ENCODE data around the gene GJA9. TPM values are rescaled to one million over a fixed set of nuclear protein-coding genes. Genes with fewer than 3 reads are reported as not detected.

The GJA9 gene
- total RNA-seq, 1 experiment from 2014 or later, result not detected

DNA sequence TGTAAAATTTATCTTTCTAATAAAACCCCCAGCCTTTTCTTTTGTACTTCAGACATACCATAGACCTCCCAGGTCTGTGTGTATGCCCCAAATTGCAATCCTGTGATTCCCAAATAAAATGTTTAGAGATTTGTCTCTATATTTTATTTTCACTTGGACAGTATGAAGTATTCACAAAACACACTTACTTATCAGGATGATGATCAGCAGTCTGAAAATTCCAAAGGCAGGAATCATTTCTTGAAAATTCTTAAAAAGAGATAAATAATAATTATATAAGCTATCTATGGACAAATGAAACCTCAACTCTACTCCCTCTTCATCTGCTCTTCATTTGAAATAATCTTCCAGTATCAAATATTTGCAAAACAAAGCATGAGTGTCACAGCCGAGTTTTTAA lies 11.6 kb upstream of the GJA9 start:
- ChIA-PET CTCF (no interaction called here), POLR2A (interaction anchor here (0.6 to 1.2 kb wide), 3 partner anchors 18 to 42 kb away, joined by 3 to 5 read pairs (median 4); partner anchors contain the start of gene RRAGC)
- Mint-ChIP-seq H3K9me3 (ENCODE audit: unreplicated experiment) (no peaks in the 10 kb centered on the region), H3K4me3 (ENCODE audit: unreplicated experiment) (no peak overlapping the region), H3K27ac (ENCODE audit: low read depth, unreplicated experiment) (no peak overlapping the region), H3K36me3 (ENCODE audit: insufficient read depth, unreplicated experiment) (no peaks in the 10 kb centered on the region), H3K4me1 (ENCODE audit: insufficient read depth, unreplicated experiment) (no peaks in the 10 kb centered on the region), H3K27me3 (ENCODE audit: insufficient read depth, unreplicated experiment) (no peaks in the 10 kb centered on the region)
- DNase-seq (ENCODE audit: unreplicated experiment), result no peak
- BruUV-seq (replicated peaks), result no TSS peak
- TF ChIP-seq, protein P1, sequence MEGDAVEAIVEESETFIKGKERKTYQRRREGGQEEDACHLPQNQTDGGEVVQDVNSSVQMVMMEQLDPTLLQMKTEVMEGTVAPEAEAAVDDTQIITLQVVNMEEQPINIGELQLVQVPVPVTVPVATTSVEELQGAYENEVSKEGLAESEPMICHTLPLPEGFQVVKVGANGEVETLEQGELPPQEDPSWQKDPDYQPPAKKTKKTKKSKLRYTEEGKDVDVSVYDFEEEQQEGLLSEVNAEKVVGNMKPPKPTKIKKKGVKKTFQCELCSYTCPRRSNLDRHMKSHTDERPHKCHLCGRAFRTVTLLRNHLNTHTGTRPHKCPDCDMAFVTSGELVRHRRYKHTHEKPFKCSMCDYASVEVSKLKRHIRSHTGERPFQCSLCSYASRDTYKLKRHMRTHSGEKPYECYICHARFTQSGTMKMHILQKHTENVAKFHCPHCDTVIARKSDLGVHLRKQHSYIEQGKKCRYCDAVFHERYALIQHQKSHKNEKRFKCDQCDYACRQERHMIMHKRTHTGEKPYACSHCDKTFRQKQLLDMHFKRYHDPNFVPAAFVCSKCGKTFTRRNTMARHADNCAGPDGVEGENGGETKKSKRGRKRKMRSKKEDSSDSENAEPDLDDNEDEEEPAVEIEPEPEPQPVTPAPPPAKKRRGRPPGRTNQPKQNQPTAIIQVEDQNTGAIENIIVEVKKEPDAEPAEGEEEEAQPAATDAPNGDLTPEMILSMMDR (IDR thresholded peaks at IDR 0.05; ENCODE audit: unreplicated experiment), result no peak
- intact Hi-C loops (cut with micrococcal nuclease), result no loop called here

DNA sequence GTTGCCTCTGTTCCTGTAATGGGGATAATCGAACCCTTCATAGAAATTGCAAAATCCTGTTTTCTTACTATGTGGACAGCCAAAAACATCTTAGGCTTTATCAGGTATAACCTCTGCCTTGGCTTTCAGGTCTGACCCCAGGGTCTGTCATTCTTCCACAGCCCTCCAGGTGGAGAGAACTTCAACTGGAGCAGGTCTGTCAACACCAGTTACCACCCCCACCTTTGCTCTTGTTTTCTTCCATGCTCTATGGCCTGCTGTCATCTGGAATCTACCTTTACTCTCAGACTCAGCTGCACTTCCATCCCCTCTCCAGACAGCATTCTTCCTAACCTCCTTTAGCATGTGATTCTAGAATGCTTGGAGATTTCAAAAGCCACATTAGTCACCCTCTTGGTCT lies 10.4 kb upstream of the GJA9 start:
- no peak overlapping the region for H3K4me3 Mint-ChIP-seq (ENCODE audit: unreplicated experiment)
- TF ChIP-seq, protein P1 (IDR thresholded peaks at IDR 0.05; ENCODE audit: unreplicated experiment), result no peak
- no peaks in the 10 kb centered on the region for H3K27me3 Mint-ChIP-seq (ENCODE audit: insufficient read depth, unreplicated experiment)
- H3K27ac Mint-ChIP-seq (ENCODE audit: low read depth, unreplicated experiment), result no peak overlapping the region
- no TSS peak for BruUV-seq (replicated peaks)
- H3K9me3 Mint-ChIP-seq (ENCODE audit: unreplicated experiment), result no peaks in the 10 kb centered on the region
- intact Hi-C loops (cut with micrococcal nuclease), result no loop called here
- H3K36me3 Mint-ChIP-seq (ENCODE audit: insufficient read depth, unreplicated experiment), result no peaks in the 10 kb centered on the region
- no peaks in the 10 kb centered on the region for H3K4me1 Mint-ChIP-seq (ENCODE audit: insufficient read depth, unreplicated experiment)
- ChIA-PET POLR2A (no interaction called here), CTCF (no interaction called here)
- peak; percentile 2 for DNase-seq (ENCODE audit: unreplicated experiment)

- no peaks in the 10 kb centered on the region for H3K4me1 Mint-ChIP-seq (ENCODE audit: insufficient read depth, unreplicated experiment)
- H3K9me3 Mint-ChIP-seq (ENCODE audit: unreplicated experiment), result no peaks in the 10 kb centered on the region
- DNase-seq (ENCODE audit: unreplicated experiment), result no peak
- no TSS peak for BruUV-seq (replicated peaks)
- intact Hi-C loops (cut with micrococcal nuclease), result no loop called here
- no peak overlapping the region for H3K27ac Mint-ChIP-seq (ENCODE audit: low read depth, unreplicated experiment)
- H3K36me3 Mint-ChIP-seq (ENCODE audit: insufficient read depth, unreplicated experiment), result no peaks in the 10 kb centered on the region
- ChIA-PET CTCF (interaction anchor here (0.7 kb wide), 1 partner anchor 207 kb away, joined by 3 read pairs; no protein-coding TSS in a partner anchor), POLR2A (interaction anchor here (0.6 kb wide), 1 partner anchor 864 kb away, joined by 6 read pairs; no protein-coding TSS in a partner anchor)
- TF ChIP-seq, protein P1 (IDR thresholded peaks at IDR 0.05; ENCODE audit: unreplicated experiment), result no peak
- H3K4me3 Mint-ChIP-seq (ENCODE audit: unreplicated experiment), result no peak overlapping the region
- H3K27me3 Mint-ChIP-seq (ENCODE audit: insufficient read depth, unreplicated experiment), result no peaks in the 10 kb centered on the region
Measured at GRCh38 chr1:38889589-38889988, 8.2 kb upstream of the GJA9 start.

DNA sequence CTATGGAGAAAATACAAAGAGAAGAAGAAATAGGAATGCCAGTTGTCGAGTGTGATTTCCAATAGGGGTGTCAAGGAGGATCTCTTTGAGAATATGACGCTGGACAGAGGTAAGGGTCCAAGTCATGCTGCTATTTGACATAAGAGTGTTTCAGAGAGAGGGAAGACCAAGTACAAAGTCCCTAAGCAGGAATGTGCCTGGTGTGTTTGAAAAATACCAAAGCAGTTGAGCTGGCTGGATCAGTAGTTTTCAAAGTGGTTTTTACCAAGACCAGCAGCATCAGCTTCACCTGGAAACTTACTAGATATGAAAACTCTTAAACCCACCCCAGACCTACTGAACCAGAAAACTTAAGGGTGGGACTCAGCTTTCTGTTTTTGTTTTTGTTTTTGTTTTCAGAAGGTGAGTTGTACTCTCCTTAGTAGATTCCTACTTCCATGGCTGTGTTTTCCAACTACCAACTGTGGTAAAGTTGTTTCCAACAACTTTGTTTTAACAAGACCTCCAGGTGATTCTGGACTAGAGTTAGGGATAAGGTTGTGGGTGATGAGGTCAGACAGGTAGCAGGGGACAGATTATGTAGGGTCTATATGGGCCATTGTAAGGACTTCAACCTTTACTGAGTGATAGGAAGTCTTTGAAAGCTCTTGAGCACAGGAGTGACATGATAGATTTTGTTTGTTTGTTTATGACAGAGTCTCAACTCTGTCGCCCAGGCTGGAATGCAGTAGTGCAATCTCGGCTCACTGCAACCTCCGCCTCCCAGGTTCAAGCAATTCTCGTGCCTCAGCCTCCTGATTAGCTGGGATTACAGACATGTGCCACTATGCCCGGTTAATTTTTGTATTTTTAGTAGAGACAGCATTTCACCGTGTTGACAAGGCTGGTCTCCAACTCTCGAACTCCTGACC lies 7.3 kb upstream of the GJA9 start:
- ChIA-PET CTCF (interaction anchor here (0.5 to 1.0 kb wide), 3 partner anchors 13 to 1644 kb away, joined by 3 read pairs; no protein-coding TSS in a partner anchor), POLR2A (interaction anchor here (0.6 to 1.3 kb wide), 2 partner anchors 138 to 863 kb away, joined by 3 to 6 read pairs; partner anchors contain the start of gene NDUFS5)

More for the DNA sequence above, 7.3 kb upstream of the GJA9 start:
- intact Hi-C loops (cut with micrococcal nuclease), result no loop called here
- H3K27me3 Mint-ChIP-seq (ENCODE audit: insufficient read depth, unreplicated experiment), result no peaks in the 10 kb centered on the region
- no peaks in the 10 kb centered on the region for H3K9me3 Mint-ChIP-seq (ENCODE audit: unreplicated experiment)
- H3K27ac Mint-ChIP-seq (ENCODE audit: low read depth, unreplicated experiment), result no peak overlapping the region
- TF ChIP-seq, protein P1 (IDR thresholded peaks at IDR 0.05; ENCODE audit: unreplicated experiment), result no peak
- no peak for DNase-seq (ENCODE audit: unreplicated experiment)
- no peaks in the 10 kb centered on the region for H3K36me3 Mint-ChIP-seq (ENCODE audit: insufficient read depth, unreplicated experiment)
- no peak overlapping the region for H3K4me3 Mint-ChIP-seq (ENCODE audit: unreplicated experiment)
- BruUV-seq (replicated peaks), result no TSS peak
- H3K4me1 Mint-ChIP-seq (ENCODE audit: insufficient read depth, unreplicated experiment), result no peaks in the 10 kb centered on the region
